Endodermal cell (in vitro differentiated cells): ENCODE data around the gene ZNF507. TPM values are rescaled to one million over a fixed set of nuclear protein-coding genes. Genes with fewer than 3 reads are reported as not detected.

Experiments used
- DNase-seq: peaks from one replicate; pipeline ENCODE4 v3.0.0-alpha.2; 2017
- H3K27ac ChIP-seq: 2 replicates; pipeline ENCODE4 v1.5.1; 2013; ENCODE audit warnings: mild to moderate bottlenecking, low read depth, low read length, moderate library complexity
- H3K27me3 ChIP-seq: 2 replicates; pipeline ENCODE4 v1.6.1; 2013; ENCODE audit warnings: mild to moderate bottlenecking, low read length, moderate library complexity; ENCODE audit not compliant: insufficient read depth, control insufficient read depth, poor library complexity, severe bottlenecking
- H3K36me3 ChIP-seq: 2 replicates; pipeline ENCODE4 v1.7.0; 2013; ENCODE audit warnings: mild to moderate bottlenecking, low read length, moderate library complexity; ENCODE audit not compliant: control insufficient read depth, insufficient read depth
- H3K4me1 ChIP-seq: one replicate; pipeline ENCODE4 v1.7.0; 2013; ENCODE audit warnings: low read length; ENCODE audit not compliant: control insufficient read depth, insufficient read depth
- H3K4me3 ChIP-seq: 2 replicates; pipeline ENCODE4 v1.5.1; 2013; ENCODE audit warnings: mild to moderate bottlenecking, low read length, moderate library complexity
- H3K9ac ChIP-seq: 2 replicates; pipeline ENCODE4 v1.6.1; 2013; ENCODE audit warnings: mild to moderate bottlenecking, low read length, moderate library complexity; ENCODE audit not compliant: poor library complexity, severe bottlenecking; ENCODE audit errors: extremely low read depth
- H3K9me3 ChIP-seq: 2 replicates; pipeline ENCODE4 v1.6.1; 2013; ENCODE audit warnings: mild to moderate bottlenecking, low read length, moderate library complexity; ENCODE audit not compliant: control insufficient read depth
- H3K27ac Mint-ChIP-seq: 2 replicates; pipeline ENCODE4 v1.8.0; 2020; ENCODE audit warnings: mixed read lengths
- H3K27me3 Mint-ChIP-seq: 2 replicates; pipeline ENCODE4 v1.8.0; 2021; ENCODE audit warnings: mild to moderate bottlenecking, mixed read lengths; ENCODE audit not compliant: insufficient read depth
- H3K36me3 Mint-ChIP-seq: 2 replicates; pipeline ENCODE4 v1.8.0; 2020; ENCODE audit warnings: low read depth, mixed read lengths
- H3K4me1 Mint-ChIP-seq: 2 replicates; pipeline ENCODE4 v1.8.0; 2020; ENCODE audit warnings: mixed read lengths
- H3K4me3 Mint-ChIP-seq: 2 replicates; pipeline ENCODE4 v1.8.0; 2020; ENCODE audit warnings: mild to moderate bottlenecking, moderate library complexity, mixed read lengths
- H3K9me3 Mint-ChIP-seq: 2 replicates; pipeline ENCODE4 v1.8.0; 2020; ENCODE audit warnings: mild to moderate bottlenecking, mixed read lengths
- WGBS, 2 experiments: methylation state at CpG; one replicate each; pipeline versions ENCODE4 v1.1.5 to v1.1.7; 2013; ENCODE audit warnings: missing lambda C conversion rate in 2 of 2, mixed read lengths in 1 of 2; ENCODE audit not compliant: insufficient coverage in 1 of 2, insufficient read length in 1 of 2; 5-methylcytosine and 5-hydroxymethylcytosine counted together
- total RNA-seq, 2 donors: library from RNA; stranded (reverse); fragmentation: NEBNext Ultra II Directional in 1 of 2; extraction: Animal tissue kit (Norgen Biotek cat#: 25700) in 1 of 2; gene quantifications; 2 replicates in 1 of 2; 3 replicates in 1 of 2; pipeline ENCODE4 v1.2.1, GENCODE V29; 2021
- TF ChIP-seq, protein P1 (sequence below): fragments of 200-600 bp; sonication (generic); conservative IDR thresholded peaks from 2 replicates; pipeline ENCODE4 v1.5.0; 2021; ENCODE audit warnings: antibody characterized with exemption, mild to moderate bottlenecking

The ZNF507 gene
- total RNA-seq, 2 donors from 2014 or later: 28.0 to 32.5 TPM

DNA sequence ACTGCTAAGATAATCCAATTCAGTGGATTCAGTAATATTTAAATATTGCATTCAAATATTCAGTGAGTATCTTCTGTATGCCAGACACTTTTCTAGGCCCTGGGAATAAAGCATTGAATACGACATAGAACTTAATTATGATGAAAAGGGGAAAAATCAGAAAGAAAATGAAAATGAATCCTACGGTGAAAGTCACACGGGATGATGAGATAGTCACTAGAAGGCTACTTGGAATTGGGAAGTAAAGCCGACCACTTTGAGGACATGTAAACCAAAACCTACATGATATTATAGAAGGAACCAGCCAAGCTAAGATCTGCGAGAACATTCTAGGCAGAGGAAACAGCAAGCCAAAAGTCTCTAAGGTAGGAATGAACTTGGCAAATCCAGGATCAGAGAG lies 70.3 kb downstream of the ZNF507 start:
- Histone ChIP-seq H3K4me1 (no peaks in the 10 kb centered on the region), H3K27ac (no peak overlapping the region), H3K27me3 (no peaks in the 10 kb centered on the region), H3K36me3 (peaks cover 64% of the 10 kb centered on the region), H3K4me3 (no peak overlapping the region), H3K9ac (no peak overlapping the region), H3K9me3 (no peaks in the 10 kb centered on the region)
- Mint-ChIP-seq H3K27ac (no peak overlapping the region), H3K27me3 (no peaks in the 10 kb centered on the region), H3K4me1 (no peaks in the 10 kb centered on the region), H3K4me3 (no peak overlapping the region), H3K36me3 (peaks cover 74% of the 10 kb centered on the region), H3K9me3 (no peaks in the 10 kb centered on the region)
- whole genome bisulfite sequencing, 2 experiments: 91 to 97% methylated on average over 4 to 5 of the region's 5 CpGs
- TF ChIP-seq, protein P1, sequence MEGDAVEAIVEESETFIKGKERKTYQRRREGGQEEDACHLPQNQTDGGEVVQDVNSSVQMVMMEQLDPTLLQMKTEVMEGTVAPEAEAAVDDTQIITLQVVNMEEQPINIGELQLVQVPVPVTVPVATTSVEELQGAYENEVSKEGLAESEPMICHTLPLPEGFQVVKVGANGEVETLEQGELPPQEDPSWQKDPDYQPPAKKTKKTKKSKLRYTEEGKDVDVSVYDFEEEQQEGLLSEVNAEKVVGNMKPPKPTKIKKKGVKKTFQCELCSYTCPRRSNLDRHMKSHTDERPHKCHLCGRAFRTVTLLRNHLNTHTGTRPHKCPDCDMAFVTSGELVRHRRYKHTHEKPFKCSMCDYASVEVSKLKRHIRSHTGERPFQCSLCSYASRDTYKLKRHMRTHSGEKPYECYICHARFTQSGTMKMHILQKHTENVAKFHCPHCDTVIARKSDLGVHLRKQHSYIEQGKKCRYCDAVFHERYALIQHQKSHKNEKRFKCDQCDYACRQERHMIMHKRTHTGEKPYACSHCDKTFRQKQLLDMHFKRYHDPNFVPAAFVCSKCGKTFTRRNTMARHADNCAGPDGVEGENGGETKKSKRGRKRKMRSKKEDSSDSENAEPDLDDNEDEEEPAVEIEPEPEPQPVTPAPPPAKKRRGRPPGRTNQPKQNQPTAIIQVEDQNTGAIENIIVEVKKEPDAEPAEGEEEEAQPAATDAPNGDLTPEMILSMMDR: no peak
- no peak for DNase-seq

- no peaks in the 10 kb centered on the region for H3K9me3 Mint-ChIP-seq
- Histone ChIP-seq H3K4me3 (no peak overlapping the region), H3K27me3 (no peaks in the 10 kb centered on the region), H3K27ac (no peak overlapping the region), H3K4me1 (no peaks in the 10 kb centered on the region), H3K9me3 (no peaks in the 10 kb centered on the region), H3K9ac (no peak overlapping the region), H3K36me3 (peaks cover 63% of the 10 kb centered on the region)
- H3K4me3 Mint-ChIP-seq: no peak overlapping the region
- TF ChIP-seq, protein P1: no peak
- peaks cover 68% of the 10 kb centered on the region for H3K36me3 Mint-ChIP-seq
- no peak for DNase-seq
- H3K4me1 Mint-ChIP-seq: no peaks in the 10 kb centered on the region
- H3K27ac Mint-ChIP-seq: no peak overlapping the region
- H3K27me3 Mint-ChIP-seq: no peaks in the 10 kb centered on the region
- 97 to 98% methylated on average over 7 to 8 of the region's 8 CpGs for WGBS, 2 experiments
Measured at GRCh38 chr19:32416749-32417456, 71.5 kb downstream of the ZNF507 start.

DNA sequence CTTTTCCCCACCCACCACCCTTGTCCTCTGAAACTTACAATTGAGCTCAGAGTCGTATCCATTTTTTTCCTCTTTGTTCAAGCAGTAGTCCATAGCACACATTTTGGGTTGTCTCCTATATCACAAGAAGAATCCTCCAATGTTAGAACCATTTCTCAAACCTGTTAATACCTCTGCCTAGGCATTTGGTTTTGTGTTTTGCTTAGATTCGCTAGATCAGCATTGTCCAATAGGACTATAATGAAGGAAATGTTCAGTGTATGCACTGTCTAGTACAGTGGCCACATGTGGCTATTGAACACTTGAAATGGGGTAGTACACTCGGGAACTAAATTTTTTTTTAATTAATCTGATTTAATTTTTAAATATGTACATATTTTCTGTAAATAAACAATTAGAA lies 72.7 kb downstream of the ZNF507 start:
- Mint-ChIP-seq H3K36me3 (peaks cover 67% of the 10 kb centered on the region), H3K27me3 (no peaks in the 10 kb centered on the region)
- H3K9ac ChIP-seq: no peak overlapping the region

More for the DNA sequence above, 72.7 kb downstream of the ZNF507 start:
- no peaks in the 10 kb centered on the region for H3K4me1 ChIP-seq
- DNase-seq: no peak
- no peak overlapping the region for H3K4me3 Mint-ChIP-seq
- H3K4me3 ChIP-seq: no peak overlapping the region
- no peaks in the 10 kb centered on the region for H3K27me3 ChIP-seq
- no peaks in the 10 kb centered on the region for H3K9me3 ChIP-seq
- H3K4me1 Mint-ChIP-seq: no peaks in the 10 kb centered on the region
- no peak overlapping the region for H3K27ac ChIP-seq
- no peak overlapping the region for H3K27ac Mint-ChIP-seq
- TF ChIP-seq, protein P1: no peak
- 97 to 100% methylated on average over 1 to 2 of the region's 3 CpGs for WGBS, 2 experiments
- peaks cover 61% of the 10 kb centered on the region for H3K36me3 ChIP-seq
- H3K9me3 Mint-ChIP-seq: no peaks in the 10 kb centered on the region
